ENCODE data around the gene IL1RL1. TPM values are rescaled to one million over a fixed set of nuclear protein-coding genes. Genes with fewer than 3 reads are reported as not detected.

The IL1RL1 gene
- polyA plus RNA-seq, 1 of the 3 experiments (the other 2 are of a cell fraction): not detected

DNA sequence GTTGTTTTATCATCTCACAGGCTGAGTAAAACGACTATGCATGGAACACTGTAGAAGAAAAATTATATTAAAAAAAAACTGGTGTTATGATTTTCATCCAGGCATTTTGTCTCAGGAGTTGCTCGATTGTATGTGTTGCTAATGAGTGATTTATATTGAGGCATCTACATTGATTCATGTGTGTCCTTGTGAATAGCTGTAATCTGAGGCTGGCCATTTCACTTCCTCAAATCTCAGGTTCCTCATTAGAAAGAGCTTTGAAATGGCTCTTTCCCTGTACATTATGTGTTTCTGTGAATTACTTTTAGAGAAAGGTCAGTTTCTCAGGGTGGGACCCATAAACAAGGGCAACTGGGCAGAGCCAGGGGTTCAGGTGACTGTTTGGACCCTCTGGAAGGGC is 46.6 kb downstream of the IL1RL1 start:
- no peaks in the 10 kb centered on the region for H3F3A ChIP-seq (replicated peaks; ENCODE audit: insufficient read depth)
- no peaks in the 10 kb centered on the region for H3K79me2 ChIP-seq (ENCODE audit: insufficient read depth)
- no peaks in the 10 kb centered on the region for H3K9me2 ChIP-seq
- H3K4me1 ChIP-seq (ENCODE audit: control insufficient read depth in 1 of 2, insufficient read depth in 2 of 2, low read depth in 1 of 2, low read length in 1 of 2): peaks cover 0 to 3% of the 10 kb centered on the region in 2 experiments; a peak in 1 of 4 replicates
- no peak for DNase-seq
- no peaks in the 10 kb centered on the region for H3K36me3 ChIP-seq (replicated peaks in 1 of 2; ENCODE audit: control insufficient read depth in 1 of 2, insufficient read depth in 2 of 2, low read length in 1 of 2)
- H3K4me2 ChIP-seq: no peak overlapping the region
- TF ChIP-seq, protein P1, sequence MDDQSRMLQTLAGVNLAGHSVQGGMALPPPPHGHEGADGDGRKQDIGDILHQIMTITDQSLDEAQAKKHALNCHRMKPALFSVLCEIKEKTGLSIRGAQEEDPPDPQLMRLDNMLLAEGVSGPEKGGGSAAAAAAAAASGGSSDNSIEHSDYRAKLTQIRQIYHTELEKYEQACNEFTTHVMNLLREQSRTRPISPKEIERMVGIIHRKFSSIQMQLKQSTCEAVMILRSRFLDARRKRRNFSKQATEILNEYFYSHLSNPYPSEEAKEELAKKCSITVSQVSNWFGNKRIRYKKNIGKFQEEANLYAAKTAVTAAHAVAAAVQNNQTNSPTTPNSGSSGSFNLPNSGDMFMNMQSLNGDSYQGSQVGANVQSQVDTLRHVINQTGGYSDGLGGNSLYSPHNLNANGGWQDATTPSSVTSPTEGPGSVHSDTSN (IDR thresholded peaks at IDR 0.05): no peak
- TF ChIP-seq RAD21 (IDR thresholded peaks at IDR 0.05; ENCODE audit: low read length) (no peak), NRF1 (IDR thresholded peaks at IDR 0.05; ENCODE audit: low read depth, low read length) (no peak), RXRA (IDR thresholded peaks at IDR 0.05; ENCODE audit: borderline replicate concordance, low read depth) (no peak), GATA2 (CRISPR knock-in tag; IDR thresholded peaks at IDR 0.05) (no peak), NFIC (IDR thresholded peaks at IDR 0.05; ENCODE audit: borderline replicate concordance) (no peak), RFX5 (IDR thresholded peaks at IDR 0.05; ENCODE audit: low read length) (no peak), TEAD4 (IDR thresholded peaks at IDR 0.05; ENCODE audit: borderline replicate concordance, insufficient read depth) (no peak), ELF1 (IDR thresholded peaks at IDR 0.05) (no peak), TCF12 (IDR thresholded peaks at IDR 0.05) (no peak), EZH2phosphoT487 (IDR thresholded peaks at IDR 0.05; ENCODE audit: borderline replicate concordance, low read depth) (no peak), FOXJ3 (CRISPR knock-in tag; IDR thresholded peaks at IDR 0.05) (no peak)
- no peak overlapping the region for H3K4me3 ChIP-seq (ENCODE audit: low read depth in 2 of 2, low read length in 1 of 2)
- H4K20me1 ChIP-seq (ENCODE audit: insufficient read depth): no peaks in the 10 kb centered on the region
- CTCF ChIA-PET: interaction anchor here (1.6 kb wide), 1 partner anchor 117 kb away, joined by 4 read pairs; no protein-coding TSS in a partner anchor
- WGBS (ENCODE audit: low lambda C conversion rate): 12% methylated on average over 2 of the region's 2 CpGs
- H3K27me3 ChIP-seq (ENCODE audit: insufficient read depth): peaks cover 32% of the 10 kb centered on the region; the same call in 1 of the 2 replicates
- H3K9ac ChIP-seq: no peak overlapping the region
- no peak overlapping the region for H3K27ac ChIP-seq (ENCODE audit: low read depth in 2 of 2, low read length in 1 of 2)
- H2AFZ ChIP-seq (ENCODE audit: low read depth): no peak overlapping the region
- POLR2A ChIA-PET: no interaction called here
- H3K9me3 ChIP-seq: no peaks in the 10 kb centered on the region

DNA sequence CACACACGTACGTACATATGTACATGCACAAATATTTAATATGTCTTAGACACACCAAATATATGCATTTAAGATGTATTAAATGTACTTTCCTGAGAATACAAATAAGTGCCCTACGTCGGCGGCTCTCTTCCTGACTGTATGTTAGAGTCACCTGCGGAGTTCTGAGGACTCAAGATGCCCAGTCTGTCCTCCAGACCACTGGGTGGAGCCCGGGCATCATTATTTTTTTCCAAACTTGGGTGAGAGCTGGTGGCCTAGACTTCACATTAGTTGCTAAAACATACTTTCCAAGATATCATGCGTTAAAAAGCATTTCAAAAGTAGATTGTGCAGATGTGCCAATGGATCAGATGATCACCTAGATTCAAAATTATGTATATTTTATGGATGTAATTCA is 47.1 kb downstream of the IL1RL1 start:
- Histone ChIP-seq H2AFZ (ENCODE audit: low read depth) (no peak overlapping the region), H3K79me2 (ENCODE audit: insufficient read depth) (no peaks in the 10 kb centered on the region), H3K9me2 (no peaks in the 10 kb centered on the region), H3F3A (replicated peaks; ENCODE audit: insufficient read depth) (no peaks in the 10 kb centered on the region), H3K9ac (no peak overlapping the region), H3K27me3 (ENCODE audit: insufficient read depth) (peaks cover 32% of the 10 kb centered on the region; the same call in 1 of the 2 replicates), H3K4me2 (no peak overlapping the region), H3K4me3 (ENCODE audit: low read depth in 2 of 2, low read length in 1 of 2) (no peak overlapping the region), H3K36me3 (replicated peaks in 1 of 2; ENCODE audit: control insufficient read depth in 1 of 2, insufficient read depth in 2 of 2, low read length in 1 of 2) (no peaks in the 10 kb centered on the region), H3K4me1 (ENCODE audit: control insufficient read depth in 1 of 2, insufficient read depth in 2 of 2, low read depth in 1 of 2, low read length in 1 of 2) (peaks cover 0 to 3% of the 10 kb centered on the region in 2 experiments; a peak in 1 of 4 replicates), H3K27ac (ENCODE audit: low read depth in 2 of 2, low read length in 1 of 2) (no peak overlapping the region), H3K9me3 (no peaks in the 10 kb centered on the region), H4K20me1 (ENCODE audit: insufficient read depth) (no peaks in the 10 kb centered on the region)
- CTCF ChIA-PET: no interaction called here
- DNase-seq: no peak
- POLR2A ChIA-PET: no interaction called here
- no peak for TF ChIP-seq POLR2AphosphoS5 (IDR thresholded peaks at IDR 0.05; ENCODE audit: low read depth, low read length)
- TF ChIP-seq, protein P2, sequence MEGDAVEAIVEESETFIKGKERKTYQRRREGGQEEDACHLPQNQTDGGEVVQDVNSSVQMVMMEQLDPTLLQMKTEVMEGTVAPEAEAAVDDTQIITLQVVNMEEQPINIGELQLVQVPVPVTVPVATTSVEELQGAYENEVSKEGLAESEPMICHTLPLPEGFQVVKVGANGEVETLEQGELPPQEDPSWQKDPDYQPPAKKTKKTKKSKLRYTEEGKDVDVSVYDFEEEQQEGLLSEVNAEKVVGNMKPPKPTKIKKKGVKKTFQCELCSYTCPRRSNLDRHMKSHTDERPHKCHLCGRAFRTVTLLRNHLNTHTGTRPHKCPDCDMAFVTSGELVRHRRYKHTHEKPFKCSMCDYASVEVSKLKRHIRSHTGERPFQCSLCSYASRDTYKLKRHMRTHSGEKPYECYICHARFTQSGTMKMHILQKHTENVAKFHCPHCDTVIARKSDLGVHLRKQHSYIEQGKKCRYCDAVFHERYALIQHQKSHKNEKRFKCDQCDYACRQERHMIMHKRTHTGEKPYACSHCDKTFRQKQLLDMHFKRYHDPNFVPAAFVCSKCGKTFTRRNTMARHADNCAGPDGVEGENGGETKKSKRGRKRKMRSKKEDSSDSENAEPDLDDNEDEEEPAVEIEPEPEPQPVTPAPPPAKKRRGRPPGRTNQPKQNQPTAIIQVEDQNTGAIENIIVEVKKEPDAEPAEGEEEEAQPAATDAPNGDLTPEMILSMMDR (IDR thresholded peaks at IDR 0.05): no peak
- TF ChIP-seq, protein P3, sequence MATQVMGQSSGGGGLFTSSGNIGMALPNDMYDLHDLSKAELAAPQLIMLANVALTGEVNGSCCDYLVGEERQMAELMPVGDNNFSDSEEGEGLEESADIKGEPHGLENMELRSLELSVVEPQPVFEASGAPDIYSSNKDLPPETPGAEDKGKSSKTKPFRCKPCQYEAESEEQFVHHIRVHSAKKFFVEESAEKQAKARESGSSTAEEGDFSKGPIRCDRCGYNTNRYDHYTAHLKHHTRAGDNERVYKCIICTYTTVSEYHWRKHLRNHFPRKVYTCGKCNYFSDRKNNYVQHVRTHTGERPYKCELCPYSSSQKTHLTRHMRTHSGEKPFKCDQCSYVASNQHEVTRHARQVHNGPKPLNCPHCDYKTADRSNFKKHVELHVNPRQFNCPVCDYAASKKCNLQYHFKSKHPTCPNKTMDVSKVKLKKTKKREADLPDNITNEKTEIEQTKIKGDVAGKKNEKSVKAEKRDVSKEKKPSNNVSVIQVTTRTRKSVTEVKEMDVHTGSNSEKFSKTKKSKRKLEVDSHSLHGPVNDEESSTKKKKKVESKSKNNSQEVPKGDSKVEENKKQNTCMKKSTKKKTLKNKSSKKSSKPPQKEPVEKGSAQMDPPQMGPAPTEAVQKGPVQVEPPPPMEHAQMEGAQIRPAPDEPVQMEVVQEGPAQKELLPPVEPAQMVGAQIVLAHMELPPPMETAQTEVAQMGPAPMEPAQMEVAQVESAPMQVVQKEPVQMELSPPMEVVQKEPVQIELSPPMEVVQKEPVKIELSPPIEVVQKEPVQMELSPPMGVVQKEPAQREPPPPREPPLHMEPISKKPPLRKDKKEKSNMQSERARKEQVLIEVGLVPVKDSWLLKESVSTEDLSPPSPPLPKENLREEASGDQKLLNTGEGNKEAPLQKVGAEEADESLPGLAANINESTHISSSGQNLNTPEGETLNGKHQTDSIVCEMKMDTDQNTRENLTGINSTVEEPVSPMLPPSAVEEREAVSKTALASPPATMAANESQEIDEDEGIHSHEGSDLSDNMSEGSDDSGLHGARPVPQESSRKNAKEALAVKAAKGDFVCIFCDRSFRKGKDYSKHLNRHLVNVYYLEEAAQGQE (IDR thresholded peaks at IDR 0.05; ENCODE audit: low read depth, low read length): no peak
- TF ChIP-seq, protein P1 (IDR thresholded peaks at IDR 0.05): no peak
- WGBS (ENCODE audit: low lambda C conversion rate): 26% methylated on average over 8 of the region's 8 CpGs

Data from SK-N-SH (cell line).